ENCODE measurements around the gene TARBP1. TPM values are rescaled to one million over a fixed set of nuclear protein-coding genes. Genes with fewer than 3 reads are reported as not detected.

The TARBP1 gene
- total and polyA plus RNA-seq, 2 donors (not counting 1 experiment from before 2014, with no cell fraction given): 35.4 to 71.5 TPM

DNA sequence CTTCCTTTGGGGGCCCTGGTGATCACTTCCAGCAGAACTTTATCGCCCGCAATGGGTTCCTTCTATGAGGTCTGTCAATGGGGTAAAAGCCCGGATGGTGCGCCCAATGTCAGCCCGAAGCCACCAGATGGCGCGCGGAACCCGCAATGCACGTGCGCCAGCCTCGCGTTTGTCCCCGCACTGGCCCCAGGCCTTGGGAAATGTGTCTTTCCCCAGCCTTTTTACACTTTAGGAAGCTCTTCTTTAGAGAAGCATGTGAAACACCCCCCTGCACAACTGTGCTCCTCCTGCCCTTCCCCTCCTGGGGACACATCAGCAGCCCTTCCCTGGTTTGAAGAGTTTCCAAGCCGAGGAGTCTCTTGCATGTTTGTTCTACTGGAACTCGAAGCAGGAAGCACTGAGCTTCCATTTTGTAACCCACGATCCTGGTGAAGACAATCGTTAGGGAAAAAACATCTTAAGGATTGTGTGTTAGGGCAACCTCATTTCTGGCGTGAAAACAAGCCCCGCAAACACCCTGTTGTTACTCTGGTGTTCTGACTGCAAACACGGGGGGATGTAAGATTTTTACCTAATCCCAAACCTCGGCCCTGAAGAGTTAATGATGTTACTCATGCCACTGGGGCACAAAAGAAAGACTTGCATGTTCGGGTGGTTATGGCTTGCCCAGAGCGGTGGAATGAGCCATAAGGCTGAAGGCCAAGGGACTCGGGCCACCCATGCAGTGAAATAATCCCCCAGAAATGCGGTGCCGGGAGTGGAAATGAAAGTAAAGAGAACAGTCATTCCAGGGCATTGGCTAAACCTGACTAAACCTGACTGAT, 20.4 kb upstream of the TARBP1 start:
- POLR2A ChIA-PET: no interaction called here
- H3K27me3 ChIP-seq (replicated peaks in 1 of 4; ENCODE audit: control extremely low read depth in 1 of 4, control insufficient read depth in 3 of 4, insufficient read depth in 4 of 4, low read length in 3 of 4): no peaks in the 10 kb centered on the region
- TF ChIP-seq, protein P1, sequence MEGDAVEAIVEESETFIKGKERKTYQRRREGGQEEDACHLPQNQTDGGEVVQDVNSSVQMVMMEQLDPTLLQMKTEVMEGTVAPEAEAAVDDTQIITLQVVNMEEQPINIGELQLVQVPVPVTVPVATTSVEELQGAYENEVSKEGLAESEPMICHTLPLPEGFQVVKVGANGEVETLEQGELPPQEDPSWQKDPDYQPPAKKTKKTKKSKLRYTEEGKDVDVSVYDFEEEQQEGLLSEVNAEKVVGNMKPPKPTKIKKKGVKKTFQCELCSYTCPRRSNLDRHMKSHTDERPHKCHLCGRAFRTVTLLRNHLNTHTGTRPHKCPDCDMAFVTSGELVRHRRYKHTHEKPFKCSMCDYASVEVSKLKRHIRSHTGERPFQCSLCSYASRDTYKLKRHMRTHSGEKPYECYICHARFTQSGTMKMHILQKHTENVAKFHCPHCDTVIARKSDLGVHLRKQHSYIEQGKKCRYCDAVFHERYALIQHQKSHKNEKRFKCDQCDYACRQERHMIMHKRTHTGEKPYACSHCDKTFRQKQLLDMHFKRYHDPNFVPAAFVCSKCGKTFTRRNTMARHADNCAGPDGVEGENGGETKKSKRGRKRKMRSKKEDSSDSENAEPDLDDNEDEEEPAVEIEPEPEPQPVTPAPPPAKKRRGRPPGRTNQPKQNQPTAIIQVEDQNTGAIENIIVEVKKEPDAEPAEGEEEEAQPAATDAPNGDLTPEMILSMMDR (IDR thresholded peaks at IDR 0.05): peak; percentile 92
- TF ChIP-seq EZH2 (IDR thresholded peaks at IDR 0.05; ENCODE audit: borderline replicate concordance, insufficient read depth, low read depth, low read length, poor library complexity, severe bottlenecking): no peak
- H3K36me3 ChIP-seq (replicated peaks in 1 of 2; ENCODE audit: control extremely low read depth in 1 of 2, control insufficient read depth in 1 of 2, extremely low read depth in 1 of 2, insufficient read depth in 2 of 2, low read length in 1 of 2): no peaks in the 10 kb centered on the region
- Mint-ChIP-seq H3K9me3 (ENCODE audit: insufficient read depth) (no peaks in the 10 kb centered on the region), H3K4me1 (peaks cover 25% of the 10 kb centered on the region), H3K27me3 (no peaks in the 10 kb centered on the region), H3K27ac (peak overlapping the region; percentile 70), H3K4me3 (peak overlapping the region; percentile 67)
- H2AFZ ChIP-seq (ENCODE audit: insufficient read depth, low read depth, low read length, poor library complexity, severe bottlenecking): peak overlapping the region; percentile 72
- intact Hi-C loops (cut with micrococcal nuclease): loop anchor here (1.0 to 10.0 kb wide), 5 partner anchors 23 to 584 kb away; no protein-coding TSS in a partner anchor
- no peak overlapping the region for H3K27ac ChIP-seq (ENCODE audit: low read length in 2 of 2)
- peak overlapping the region in 2 of 5 experiments; percentile 2 to 27 for H3K4me3 ChIP-seq (ENCODE audit: control extremely low read depth in 1 of 5, extremely low read depth in 1 of 5, insufficient read depth in 1 of 5, low read depth in 2 of 5, low read length in 4 of 5)
- no peaks in the 10 kb centered on the region for H3K79me2 ChIP-seq (ENCODE audit: control insufficient read depth, insufficient read depth, low read length)
- H3K4me2 ChIP-seq (replicated peaks; ENCODE audit: low read depth, low read length, poor library complexity, severe bottlenecking): peak overlapping the region; percentile 56
- peak overlapping the region; percentile 29 for H3K9ac ChIP-seq (ENCODE audit: low read length)
- H3K9me3 ChIP-seq (ENCODE audit: control extremely low read depth in 1 of 3, control insufficient read depth in 2 of 3, insufficient read depth in 1 of 3, low read length in 2 of 3): peaks cover 0 to 2% (median 0%) of the 10 kb centered on the region in 3 donors
- ATAC-seq (ENCODE audit: low read depth) (peak; percentile 97), DNase-seq (peak; percentile 86)
- CTCF ChIA-PET: interaction anchor here (0.6 to 4.9 kb wide), 40 partner anchors 8 to 918 kb away, joined by 3 to 111 read pairs (median 4); partner anchors contain the start of gene IRF2BP2
- WGBS (ENCODE audit: insufficient coverage): 38% methylated on average over 26 of the region's 27 CpGs
- H3K4me1 ChIP-seq (ENCODE audit: control insufficient read depth in 2 of 2, insufficient read depth in 2 of 2, low read length in 2 of 2): peaks cover 3 to 15% of the 10 kb centered on the region in 2 donors
- no peaks in the 10 kb centered on the region for H4K20me1 ChIP-seq (ENCODE audit: control insufficient read depth, insufficient read depth, low read length, poor library complexity, severe bottlenecking)
